Right lobe of liver (tissue), 4 donors: ENCODE data around the gene NT5DC3.

Experiments used
- POLR2A ChIP-seq: fragments of 450-650 bp; IDR thresholded peaks from one replicate; pipeline ENCODE4 v1.6.1; 2017; ENCODE audit warnings: antibody characterized with exemption, mild to moderate bottlenecking
- TF ChIP-seq, protein P1 (sequence below), 4 donors: fragments of 200-600 bp in 3 of 4; fragments of 450-650 bp in 1 of 4; IDR thresholded peaks; one replicate each; pipeline versions ENCODE4 v1.5.1 to v1.8.0; 2016 to 2022; ENCODE audit warnings: antibody characterized with exemption in 4 of 4, mild to moderate bottlenecking in 2 of 4
- donor health status: DM: no; HTN: no; CAD: no.
- donor health status: DM: no; HTN: no; CAD: no.
- donor health status: DM: no; HTN: yes; CAD: no.

DNA sequence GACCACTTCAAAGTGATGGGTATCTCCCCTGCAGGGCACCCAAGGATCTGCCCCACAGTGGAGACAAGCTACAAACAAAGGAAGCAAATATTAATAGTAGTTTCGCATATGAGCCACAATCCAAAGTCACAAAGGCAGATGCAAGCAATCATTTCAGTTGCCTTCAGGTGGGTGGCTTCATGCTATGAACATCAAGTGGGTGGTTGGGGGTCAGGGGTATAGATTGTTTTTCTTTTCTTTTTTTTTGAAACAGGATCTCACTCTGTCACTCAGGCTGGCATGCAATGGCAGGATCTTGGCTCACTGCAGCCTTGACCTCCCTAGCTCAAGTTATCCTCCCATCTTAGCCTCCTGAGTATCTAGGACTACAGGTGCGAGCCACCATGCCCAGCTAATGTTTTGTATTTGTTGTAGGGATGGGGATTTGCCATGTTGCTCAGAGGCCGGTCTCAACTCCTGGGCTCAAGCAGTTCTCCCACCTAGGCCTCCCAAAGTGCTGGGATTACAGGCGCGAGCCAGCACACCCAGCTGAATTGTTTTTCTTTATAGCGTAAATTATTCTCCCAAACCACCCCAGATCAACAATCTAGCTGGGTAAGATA lies 13.4 kb upstream of the NT5DC3 start:
- TF ChIP-seq, protein P1, sequence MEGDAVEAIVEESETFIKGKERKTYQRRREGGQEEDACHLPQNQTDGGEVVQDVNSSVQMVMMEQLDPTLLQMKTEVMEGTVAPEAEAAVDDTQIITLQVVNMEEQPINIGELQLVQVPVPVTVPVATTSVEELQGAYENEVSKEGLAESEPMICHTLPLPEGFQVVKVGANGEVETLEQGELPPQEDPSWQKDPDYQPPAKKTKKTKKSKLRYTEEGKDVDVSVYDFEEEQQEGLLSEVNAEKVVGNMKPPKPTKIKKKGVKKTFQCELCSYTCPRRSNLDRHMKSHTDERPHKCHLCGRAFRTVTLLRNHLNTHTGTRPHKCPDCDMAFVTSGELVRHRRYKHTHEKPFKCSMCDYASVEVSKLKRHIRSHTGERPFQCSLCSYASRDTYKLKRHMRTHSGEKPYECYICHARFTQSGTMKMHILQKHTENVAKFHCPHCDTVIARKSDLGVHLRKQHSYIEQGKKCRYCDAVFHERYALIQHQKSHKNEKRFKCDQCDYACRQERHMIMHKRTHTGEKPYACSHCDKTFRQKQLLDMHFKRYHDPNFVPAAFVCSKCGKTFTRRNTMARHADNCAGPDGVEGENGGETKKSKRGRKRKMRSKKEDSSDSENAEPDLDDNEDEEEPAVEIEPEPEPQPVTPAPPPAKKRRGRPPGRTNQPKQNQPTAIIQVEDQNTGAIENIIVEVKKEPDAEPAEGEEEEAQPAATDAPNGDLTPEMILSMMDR (IDR thresholded peaks at IDR 0.05) = no peak
- no peak for TF ChIP-seq POLR2A
